ENCODE results near the gene ELK4. TPM values are rescaled to one million over a fixed set of nuclear protein-coding genes. Genes with fewer than 3 reads are reported as not detected.

The ELK4 gene
- total and polyA plus RNA-seq, 2 of the 13 experiments (the other 11 are each of a cell fraction or from before 2014, with no cell fraction given) = 8.3 to 13.1 TPM

DNA sequence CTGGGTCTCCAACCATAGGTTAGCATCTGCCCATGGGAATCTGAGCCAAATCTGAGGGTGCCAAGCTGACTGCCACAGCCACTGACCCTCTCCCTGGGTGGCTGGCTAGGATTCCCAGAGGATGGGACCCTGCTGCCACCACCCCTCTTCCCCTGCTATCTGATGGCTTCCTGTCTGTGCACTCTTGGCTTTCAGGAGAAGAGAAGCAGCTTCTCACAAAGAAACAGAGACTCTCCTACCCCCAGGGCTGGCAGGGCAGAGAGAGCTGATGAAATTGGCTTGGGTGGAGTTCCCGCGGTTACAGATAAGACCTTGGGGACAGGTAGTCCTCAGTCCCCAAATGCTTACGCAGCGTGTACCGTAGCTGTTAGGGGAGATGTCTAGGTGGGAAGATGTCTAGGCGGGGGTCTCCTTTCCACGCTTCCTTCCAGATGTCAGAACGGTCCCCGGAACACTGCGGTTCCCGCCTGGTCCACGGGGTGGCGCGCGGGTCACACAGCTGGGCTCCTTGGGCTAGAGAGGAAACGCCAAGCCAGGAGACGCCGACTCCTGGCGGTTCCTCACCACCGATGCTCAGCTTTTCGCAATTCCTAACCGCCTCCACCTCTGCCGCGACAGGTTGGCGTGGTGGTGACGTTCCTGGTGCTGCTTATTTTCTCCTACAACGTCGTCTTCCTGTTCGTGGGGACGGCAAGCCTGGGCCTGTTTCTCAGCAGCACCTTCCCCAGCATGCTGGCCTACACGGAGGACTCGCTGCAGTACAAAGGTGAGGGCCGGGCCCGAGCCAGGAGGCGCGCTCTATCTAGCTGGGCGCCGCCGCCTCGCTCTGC lies 40.1 kb downstream of the ELK4 start (continued):
- TF ChIP-seq, protein P1, sequence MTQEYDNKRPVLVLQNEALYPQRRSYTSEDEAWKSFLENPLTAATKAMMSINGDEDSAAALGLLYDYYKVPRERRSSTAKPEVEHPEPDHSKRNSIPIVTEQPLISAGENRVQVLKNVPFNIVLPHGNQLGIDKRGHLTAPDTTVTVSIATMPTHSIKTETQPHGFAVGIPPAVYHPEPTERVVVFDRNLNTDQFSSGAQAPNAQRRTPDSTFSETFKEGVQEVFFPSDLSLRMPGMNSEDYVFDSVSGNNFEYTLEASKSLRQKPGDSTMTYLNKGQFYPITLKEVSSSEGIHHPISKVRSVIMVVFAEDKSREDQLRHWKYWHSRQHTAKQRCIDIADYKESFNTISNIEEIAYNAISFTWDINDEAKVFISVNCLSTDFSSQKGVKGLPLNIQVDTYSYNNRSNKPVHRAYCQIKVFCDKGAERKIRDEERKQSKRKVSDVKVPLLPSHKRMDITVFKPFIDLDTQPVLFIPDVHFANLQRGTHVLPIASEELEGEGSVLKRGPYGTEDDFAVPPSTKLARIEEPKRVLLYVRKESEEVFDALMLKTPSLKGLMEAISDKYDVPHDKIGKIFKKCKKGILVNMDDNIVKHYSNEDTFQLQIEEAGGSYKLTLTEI (CRISPR knock-in tag; conservative IDR thresholded peaks at IDR 0.05) = no peak
- TF ChIP-seq TRAFD1 (CRISPR knock-in tag; IDR thresholded peaks at IDR 0.05; ENCODE audit: borderline replicate concordance) (no peak), U2AF1 (optimal IDR thresholded peaks at IDR 0.05; ENCODE audit: low read depth, low read length) (no peak), CENPX (CRISPR knock-in tag; IDR thresholded peaks at IDR 0.05) (no peak), HMG20B (CRISPR knock-in tag; conservative IDR thresholded peaks at IDR 0.05) (no peak), ZNF451 (CRISPR knock-in tag; IDR thresholded peaks at IDR 0.05) (no peak; the same call in 1 of the 2 replicates), ZNF598 (CRISPR knock-in tag; IDR thresholded peaks at IDR 0.05; ENCODE audit: borderline replicate concordance) (peak; percentile 46; the same call in 1 of the 2 replicates), PHF21A (CRISPR knock-in tag; IDR thresholded peaks at IDR 0.05) (no peak), ZNF331 (CRISPR knock-in tag; IDR thresholded peaks at IDR 0.05) (peak; percentile 24)
- TF ChIP-seq, protein P2, sequence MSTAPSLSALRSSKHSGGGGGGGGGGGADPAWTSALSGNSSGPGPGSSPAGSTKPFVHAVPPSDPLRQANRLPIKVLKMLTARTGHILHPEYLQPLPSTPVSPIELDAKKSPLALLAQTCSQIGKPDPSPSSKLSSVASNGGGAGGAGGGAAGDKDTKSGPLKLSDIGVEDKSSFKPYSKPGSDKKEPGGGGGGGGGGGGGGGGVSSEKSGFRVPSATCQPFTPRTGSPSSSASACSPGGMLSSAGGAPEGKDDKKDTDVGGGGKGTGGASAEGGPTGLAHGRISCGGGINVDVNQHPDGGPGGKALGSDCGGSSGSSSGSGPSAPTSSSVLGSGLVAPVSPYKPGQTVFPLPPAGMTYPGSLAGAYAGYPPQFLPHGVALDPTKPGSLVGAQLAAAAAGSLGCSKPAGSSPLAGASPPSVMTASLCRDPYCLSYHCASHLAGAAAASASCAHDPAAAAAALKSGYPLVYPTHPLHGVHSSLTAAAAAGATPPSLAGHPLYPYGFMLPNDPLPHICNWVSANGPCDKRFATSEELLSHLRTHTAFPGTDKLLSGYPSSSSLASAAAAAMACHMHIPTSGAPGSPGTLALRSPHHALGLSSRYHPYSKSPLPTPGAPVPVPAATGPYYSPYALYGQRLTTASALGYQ (CRISPR knock-in tag; IDR thresholded peaks at IDR 0.05) = no peak; the same call in 1 of the 2 replicates
- TF ChIP-seq, protein P3, sequence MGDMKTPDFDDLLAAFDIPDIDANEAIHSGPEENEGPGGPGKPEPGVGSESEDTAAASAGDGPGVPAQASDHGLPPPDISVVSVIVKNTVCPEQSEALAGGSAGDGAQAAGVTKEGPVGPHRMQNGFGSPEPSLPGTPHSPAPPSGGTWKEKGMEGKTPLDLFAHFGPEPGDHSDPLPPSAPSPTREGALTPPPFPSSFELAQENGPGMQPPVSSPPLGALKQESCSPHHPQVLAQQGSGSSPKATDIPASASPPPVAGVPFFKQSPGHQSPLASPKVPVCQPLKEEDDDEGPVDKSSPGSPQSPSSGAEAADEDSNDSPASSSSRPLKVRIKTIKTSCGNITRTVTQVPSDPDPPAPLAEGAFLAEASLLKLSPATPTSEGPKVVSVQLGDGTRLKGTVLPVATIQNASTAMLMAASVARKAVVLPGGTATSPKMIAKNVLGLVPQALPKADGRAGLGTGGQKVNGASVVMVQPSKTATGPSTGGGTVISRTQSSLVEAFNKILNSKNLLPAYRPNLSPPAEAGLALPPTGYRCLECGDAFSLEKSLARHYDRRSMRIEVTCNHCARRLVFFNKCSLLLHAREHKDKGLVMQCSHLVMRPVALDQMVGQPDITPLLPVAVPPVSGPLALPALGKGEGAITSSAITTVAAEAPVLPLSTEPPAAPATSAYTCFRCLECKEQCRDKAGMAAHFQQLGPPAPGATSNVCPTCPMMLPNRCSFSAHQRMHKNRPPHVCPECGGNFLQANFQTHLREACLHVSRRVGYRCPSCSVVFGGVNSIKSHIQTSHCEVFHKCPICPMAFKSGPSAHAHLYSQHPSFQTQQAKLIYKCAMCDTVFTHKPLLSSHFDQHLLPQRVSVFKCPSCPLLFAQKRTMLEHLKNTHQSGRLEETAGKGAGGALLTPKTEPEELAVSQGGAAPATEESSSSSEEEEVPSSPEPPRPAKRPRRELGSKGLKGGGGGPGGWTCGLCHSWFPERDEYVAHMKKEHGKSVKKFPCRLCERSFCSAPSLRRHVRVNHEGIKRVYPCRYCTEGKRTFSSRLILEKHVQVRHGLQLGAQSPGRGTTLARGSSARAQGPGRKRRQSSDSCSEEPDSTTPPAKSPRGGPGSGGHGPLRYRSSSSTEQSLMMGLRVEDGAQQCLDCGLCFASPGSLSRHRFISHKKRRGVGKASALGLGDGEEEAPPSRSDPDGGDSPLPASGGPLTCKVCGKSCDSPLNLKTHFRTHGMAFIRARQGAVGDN (CRISPR knock-in tag; IDR thresholded peaks at IDR 0.05) = peak; percentile 93
- TF ChIP-seq, protein P4, sequence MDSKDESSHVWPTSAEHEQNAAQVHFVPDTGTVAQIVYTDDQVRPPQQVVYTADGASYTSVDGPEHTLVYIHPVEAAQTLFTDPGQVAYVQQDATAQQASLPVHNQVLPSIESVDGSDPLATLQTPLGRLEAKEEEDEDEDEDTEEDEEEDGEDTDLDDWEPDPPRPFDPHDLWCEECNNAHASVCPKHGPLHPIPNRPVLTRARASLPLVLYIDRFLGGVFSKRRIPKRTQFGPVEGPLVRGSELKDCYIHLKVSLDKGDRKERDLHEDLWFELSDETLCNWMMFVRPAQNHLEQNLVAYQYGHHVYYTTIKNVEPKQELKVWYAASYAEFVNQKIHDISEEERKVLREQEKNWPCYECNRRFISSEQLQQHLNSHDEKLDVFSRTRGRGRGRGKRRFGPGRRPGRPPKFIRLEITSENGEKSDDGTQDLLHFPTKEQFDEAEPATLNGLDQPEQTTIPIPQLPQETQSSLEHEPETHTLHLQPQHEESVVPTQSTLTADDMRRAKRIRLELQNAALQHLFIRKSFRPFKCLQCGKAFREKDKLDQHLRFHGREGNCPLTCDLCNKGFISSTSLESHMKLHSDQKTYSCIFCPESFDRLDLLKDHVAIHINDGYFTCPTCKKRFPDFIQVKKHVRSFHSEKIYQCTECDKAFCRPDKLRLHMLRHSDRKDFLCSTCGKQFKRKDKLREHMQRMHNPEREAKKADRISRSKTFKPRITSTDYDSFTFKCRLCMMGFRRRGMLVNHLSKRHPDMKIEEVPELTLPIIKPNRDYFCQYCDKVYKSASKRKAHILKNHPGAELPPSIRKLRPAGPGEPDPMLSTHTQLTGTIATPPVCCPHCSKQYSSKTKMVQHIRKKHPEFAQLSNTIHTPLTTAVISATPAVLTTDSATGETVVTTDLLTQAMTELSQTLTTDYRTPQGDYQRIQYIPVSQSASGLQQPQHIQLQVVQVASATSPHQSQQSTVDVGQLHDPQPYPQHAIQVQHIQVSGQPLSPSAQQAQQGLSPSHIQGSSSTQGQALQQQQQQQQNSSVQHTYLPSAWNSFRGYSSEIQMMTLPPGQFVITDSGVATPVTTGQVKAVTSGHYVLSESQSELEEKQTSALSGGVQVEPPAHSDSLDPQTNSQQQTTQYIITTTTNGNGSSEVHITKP (CRISPR knock-in tag; IDR thresholded peaks at IDR 0.05; ENCODE audit: low read depth) = no peak
